Muscle of arm (tissue), 12 donors: ENCODE results near the gene TFAM. TPM values are rescaled to one million over a fixed set of nuclear protein-coding genes. Genes with fewer than 3 reads are reported as not detected.
"Not testable (repeated sequence)": the region's sequence is repeated elsewhere in the genome, so short reads cannot be mapped to it uniquely, and the experiment has no call there.

Source experiments
- DNase-seq: peaks from one replicate; pipeline ENCODE4 v3.0.0-alpha.2; 2013
- polyA plus RNA-seq, 12 donors: library from polyadenylated mRNA; unstranded; fragments of 120-200 nt; gene quantifications; one replicate each; pipeline ENCODE4 v1.2.1, GENCODE V29; 2013; ENCODE audit not compliant: insufficient read length in 12 of 12

Gene TFAM
- polyA plus RNA-seq, 12 donors = 30.0 to 40.9 (median 36.2) TPM; not detected in 1

DNA sequence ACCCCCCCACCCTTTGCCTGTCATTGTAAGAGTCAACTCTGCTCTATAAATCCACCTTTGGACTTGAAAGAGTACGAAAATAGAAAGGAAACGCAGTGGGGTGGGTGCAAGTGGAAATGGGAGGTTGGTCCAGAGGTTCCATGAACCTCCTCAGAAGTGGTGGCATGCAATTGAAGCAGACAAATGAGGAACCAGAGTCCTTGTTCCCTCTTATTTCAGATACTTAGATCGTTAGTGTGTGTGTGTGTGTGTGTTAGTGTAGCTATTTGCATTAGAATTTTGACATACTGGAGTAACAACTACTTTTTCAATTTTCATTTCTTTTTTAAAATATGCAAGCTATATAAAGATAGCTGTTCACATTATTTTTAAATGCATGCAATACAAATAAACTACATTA lies 18.1 kb upstream of the TFAM start:
- DNase-seq = no peak

DNA sequence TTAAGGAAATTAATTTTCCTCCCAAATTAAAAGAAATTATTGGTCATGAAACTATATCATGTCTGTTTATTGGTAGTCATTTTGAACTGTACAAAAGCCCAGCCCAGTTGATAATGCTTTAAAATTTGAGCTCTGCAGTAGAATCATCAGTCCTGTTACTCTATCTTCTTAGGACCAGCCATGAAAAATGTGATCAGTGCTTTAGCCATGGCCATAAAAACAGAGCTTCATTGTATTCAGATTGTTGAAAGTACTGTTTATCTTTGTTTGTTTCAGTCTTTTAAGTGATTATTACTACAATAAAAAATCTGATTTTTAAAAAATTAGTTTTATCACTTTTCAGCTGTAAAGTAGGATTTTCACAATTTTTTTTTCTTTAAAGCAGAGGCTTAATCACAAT lies 13.7 kb upstream of the TFAM start:
- no peak for DNase-seq

DNA sequence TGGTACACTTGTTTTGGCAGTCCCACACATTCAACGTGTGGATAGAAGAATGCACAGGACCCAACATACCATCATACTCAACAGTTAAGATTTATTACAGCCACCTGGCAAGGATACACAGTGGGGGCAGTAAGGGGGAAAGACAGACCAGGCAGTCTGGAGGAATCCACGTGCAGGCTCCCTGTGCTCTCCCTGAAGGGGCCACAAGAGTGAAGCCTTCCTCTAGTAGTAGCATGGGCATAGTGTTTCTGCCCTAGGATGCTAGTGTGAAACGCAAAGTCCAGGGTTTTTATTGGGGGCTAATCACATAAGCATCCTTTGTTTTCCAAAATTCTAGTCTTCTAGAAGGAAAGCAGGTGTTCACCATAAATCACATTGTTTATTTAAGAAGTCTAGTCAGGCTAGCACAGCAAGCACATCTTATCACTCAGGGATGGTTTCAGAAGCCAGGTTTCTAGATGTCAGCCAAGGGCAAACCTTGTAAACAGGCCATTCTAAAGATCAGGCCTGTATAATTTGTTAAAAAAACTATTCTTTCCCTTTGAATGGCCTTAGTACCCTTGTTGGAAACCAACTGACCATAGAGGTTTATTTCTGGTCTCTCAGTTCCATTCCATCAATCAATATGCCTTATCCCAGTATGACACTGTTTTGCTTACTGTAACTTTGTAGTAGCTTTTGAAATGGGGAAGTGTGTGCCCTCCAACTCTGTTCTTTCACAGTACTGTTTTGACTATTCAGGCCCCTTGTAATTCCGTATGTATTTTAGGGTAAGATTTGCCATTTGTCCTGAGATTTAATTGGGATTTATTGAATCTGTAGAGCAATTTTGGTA lies 12.4 kb upstream of the TFAM start:
- DNase-seq = no peak

DNA sequence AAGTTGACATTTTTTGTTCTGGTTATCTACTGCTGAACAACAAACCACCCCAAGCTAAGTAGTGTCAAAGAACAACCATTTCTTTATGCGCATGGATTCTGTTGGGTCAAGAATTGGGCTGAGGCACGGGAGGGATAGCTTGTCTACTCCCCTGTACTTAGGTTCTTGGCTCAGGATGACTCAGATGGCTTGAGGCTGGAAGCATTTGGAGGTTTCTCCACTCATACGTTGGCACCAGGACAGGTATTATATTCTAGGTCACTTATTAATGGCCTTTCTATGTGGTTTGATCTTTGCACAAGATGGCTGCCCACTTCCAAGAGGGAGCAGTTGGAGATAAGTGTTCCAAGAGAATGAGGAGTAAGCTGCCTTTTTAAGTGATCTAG lies 11.8 kb upstream of the TFAM start:
- DNase-seq = no peak

DNA sequence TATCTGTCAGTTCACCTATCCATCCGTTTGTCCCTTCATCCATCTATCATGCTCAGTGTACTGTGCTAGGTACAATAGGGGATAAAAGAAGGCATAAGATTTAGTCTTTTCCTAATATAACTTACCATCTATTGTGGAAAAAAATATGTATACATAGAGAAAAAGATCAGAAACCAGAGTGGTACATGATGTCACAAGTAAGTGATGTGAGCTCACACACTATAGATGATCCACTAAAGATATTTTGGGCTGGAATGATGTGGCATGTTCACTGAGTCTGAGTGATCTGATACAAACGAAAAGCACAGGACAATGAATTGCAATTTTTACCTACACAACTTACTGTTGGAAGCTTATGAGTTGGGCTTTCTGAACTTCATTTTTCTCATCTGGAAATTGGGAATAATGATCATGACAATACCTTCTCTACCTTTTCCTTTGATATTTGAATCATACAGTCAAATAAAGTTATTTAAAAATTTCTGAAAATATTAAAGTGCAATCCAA lies 2.7 kb upstream of the TFAM start:
- no peak for DNase-seq

DNA sequence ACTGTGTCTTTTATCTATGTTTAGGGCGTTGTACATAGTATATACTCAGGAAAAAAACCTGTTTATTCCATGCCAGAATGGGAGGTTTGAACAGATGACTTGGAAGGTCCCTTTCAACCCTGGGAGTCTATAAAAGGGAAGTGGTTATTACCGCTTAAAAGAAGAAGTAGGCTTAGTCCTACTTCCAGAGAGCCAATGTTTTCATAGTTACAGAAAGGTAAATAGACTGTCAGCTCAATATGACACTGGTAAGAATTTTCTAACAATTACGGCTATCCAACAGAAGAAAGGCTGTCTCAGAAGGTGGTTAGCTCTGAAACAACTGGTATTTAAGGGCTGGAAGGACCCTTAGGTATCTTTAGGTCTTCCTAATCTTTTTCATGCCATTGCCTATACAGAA lies 1.1 kb upstream of the TFAM start:
- DNase-seq = peak; percentile 12

DNA sequence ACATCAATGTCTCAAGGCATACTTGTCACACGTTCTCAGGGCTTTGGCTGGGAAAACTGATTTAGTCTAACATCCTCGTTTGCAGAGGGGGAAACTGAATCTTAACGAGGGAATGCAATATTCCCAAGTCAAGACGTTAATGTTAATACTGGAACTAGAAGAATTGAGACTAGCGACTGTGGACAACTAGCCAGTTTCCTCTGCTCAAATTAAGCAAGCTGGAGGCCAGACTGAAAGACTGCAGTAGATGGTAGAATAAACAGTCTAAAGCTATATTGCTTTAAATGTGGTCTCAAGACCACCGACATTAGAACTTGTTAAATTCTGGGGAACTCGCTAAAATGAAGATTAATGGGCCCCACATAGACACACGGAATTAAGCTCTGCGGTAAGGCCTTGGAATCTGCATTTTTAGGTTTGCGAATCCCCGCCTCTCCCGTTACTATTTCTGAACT lies 639 bp upstream of the TFAM start:
- DNase-seq = no peak

DNA sequence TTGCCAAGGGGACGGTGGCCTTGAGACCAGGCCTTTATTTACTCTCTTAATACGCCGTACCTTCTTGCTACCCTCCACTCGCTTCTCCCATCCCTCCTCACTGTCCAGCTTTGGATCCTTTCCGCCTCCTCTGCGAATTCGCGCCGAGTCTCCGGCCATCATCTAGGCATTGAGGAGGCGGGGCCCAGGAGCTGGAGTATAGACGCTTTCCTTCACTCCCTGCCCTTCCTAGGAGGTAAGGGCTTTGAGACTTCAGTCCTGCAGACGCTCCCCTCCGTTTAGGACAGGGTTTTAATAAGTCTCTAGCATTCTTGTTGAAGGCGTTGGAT lies 538 bp downstream of the TFAM start:
- DNase-seq = no peak

DNA sequence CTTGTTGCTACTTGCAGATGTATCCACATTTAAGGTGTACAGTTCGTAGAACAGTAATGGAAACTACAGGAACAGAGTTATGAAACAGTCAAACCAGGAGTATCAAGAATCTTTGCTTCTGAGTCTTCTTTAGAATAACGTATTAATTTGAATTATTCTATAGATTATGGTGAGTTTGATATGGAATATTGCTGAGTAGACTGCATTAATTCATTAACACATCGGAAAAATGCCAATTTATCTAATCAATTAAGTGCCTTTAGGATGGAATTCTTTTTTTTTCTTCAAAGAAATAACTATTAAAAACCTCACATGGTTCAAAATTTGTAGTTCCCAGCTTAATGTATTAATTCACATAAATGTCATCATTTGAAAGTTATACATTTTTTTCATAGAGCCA lies 3.8 kb downstream of the TFAM start:
- no peak for DNase-seq

DNA sequence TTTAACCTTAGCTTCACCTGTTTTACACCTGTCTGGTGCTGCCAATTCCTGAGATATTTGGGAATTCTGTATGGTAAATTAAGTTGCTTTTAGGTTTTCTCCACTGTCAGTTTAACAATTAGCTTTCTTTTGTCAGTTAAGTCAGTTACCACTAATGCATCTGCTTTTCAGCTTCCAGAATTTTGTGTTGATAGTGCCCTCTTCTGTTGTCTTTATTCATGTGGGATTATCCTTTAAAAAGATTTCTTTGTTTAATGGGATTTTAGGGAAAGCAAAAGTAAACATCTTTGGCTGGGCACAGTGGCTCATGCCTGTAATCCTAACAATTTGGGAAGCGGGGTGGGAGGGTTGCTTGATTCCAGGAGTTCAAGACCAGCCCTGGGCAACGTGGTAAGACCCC lies 8.1 kb downstream of the TFAM start:
- no peak for DNase-seq

DNA sequence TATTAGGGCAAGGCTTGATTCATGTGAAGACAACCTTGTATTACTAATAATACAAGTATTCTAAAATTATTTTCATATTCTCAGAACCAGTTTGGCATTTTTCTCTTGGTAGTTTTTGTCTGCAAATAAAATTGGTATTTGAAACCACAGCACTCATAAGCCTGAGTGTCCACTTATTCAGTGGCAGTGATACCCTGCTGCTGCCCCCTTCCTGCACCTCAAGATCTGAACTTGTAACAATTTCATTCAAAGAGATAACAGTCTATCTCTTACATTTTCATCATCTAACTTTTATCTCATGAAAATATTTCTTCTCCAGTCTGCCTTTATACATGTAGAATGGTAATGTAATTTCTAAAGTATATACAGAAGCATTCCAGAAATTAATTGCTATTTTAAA lies 9.3 kb downstream of the TFAM start:
- no peak for DNase-seq

DNA sequence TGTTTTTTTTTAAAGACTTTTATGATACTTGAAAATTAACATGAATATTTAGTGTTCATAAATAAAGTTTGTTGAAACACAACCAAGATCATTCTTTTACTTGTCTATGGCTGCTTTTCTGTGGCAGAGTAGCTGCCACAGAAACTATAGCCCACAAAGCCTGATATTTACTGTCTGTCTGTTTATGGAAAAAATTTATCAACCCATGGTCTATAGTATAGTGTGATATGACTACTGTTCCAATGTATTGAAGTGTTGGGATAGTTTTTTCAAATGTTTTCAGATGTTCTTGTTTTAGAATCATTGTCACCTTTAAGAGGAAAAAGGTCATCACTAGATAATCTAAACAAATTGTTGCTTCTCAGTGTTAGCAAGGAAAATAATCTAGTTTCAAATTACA lies 10.8 kb downstream of the TFAM start:
- DNase-seq = no peak

DNA sequence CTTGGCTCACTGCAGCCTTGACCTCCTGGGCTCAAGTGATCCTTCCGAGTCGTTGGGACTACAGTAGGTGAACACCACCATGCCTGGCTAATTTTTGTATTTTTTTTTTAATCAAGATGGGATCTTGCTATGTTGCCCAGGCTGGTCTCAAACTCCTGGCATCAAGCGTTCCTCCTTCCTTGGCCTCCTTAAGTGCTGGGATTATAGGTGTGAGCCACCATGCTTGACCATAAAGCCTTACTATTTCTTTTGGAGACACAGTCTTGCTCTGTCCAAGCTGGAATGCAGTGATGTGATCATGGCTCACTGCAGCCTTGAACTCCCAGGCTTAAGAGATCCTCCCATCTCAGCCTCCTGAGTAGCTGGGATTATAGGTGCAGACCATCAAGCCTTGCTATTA lies 12.6 kb downstream of the TFAM start:
- no peak for DNase-seq

DNA sequence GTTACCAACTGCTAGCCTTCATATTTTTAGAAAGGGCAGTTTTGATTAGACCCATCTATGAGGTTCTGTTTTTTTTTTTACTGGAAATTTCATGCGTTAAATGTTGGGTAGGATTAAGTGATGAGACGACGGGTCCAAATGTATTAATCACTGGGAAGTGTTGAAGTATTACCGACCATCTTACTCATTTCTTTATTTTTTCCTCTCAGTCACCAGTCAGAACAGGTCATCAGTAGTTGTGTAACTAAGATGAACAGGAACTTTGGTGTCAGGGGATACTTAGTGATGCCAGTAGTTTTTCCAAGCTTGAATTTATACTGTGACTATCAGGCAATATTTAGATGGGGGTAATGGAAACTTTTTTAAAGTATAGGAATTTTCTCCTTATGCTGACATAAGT lies 14.2 kb downstream of the TFAM start:
- no peak for DNase-seq

DNA sequence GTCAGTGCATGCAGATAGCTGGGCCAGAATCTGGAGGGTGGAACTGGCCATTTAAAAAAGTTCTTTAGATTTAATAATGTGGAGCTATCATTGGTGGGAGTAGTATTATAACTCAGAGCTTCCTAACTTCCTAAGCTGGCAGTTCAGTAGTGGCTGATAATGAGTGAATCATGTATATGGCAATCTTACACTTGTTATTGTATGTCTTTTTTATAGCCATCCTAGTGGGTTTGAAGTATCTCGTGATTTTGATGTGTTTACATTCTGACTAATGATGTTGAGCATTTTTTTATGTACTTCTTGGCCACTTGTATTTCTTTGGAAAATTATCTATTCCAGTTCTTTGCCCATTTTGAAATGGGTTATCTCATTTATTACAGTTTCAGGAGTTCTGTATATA lies 15.4 kb downstream of the TFAM start:
- no peak for DNase-seq

DNA sequence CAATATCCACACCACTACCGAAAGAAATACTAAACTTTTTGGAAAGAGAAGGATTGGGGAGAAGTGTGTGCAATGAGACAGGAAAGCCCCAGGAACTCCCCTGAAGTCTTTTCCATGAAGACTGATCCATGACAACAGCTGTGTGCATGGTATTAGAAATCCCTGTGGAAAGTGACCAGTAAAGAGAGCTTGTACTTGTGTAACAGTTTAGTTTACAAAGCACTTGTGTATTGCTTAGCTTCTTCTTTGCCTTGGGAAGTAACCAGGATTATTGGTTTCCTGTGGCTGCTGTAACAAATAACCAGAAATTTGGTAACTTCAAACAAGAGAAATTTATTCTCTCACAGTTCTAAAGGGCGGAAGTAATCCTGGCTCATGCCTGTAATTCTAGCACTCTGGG lies 18.8 kb downstream of the TFAM start:
- no peak for DNase-seq

DNA sequence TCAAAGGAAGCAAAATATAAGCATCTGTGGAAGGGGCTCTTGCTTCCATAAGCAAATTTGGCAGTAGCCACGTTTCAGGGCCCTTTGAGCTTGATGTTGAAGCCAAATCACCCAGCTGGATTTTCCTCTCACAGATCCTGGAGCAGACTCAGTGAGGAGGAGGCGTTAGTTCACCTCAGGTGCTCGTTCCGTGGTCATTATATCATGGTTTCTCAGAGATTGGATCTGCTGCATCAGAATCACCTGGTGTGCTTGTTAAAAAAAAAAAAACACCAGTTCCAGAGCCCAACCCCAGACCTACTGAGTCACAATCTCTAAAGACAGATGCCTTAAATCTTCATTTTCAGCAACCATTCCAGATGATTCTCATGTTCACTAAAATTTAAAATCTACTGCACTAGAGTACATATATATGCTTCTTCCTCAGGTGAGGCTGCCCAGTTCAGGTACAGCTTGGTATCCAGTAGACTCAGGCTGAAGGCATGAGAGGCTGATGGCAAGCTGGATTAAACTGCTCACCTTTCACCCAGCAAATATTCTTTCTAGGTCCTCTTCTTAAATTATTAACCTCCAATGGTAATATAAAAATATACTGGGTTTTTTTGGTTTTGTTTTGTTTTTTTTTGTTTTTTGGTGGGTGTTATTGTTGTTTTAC lies 24.9 kb downstream of the TFAM start:
- no peak for DNase-seq

DNA sequence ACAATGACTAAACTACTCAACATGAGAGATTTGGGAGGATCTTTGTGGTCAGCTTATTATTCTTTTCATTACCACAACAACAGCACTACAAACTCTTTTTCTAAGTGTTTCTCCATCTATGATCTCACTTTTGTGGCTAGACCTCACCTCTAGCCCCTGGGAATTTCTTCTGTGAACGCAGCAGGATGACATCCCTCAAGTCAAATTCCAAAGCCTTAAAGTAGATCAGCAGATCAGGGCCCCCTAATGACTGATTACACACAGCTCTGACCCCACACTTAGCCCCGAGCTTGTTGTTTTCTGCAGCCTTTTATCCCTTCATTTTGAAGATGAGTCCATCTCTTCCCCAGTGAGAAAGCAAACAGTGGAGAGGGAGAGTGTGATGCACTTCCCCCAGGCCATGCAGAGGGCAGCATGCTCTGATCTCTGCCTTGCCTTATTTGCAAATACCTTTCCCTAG lies 27.3 kb downstream of the TFAM start:
- DNase-seq = no peak

DNA sequence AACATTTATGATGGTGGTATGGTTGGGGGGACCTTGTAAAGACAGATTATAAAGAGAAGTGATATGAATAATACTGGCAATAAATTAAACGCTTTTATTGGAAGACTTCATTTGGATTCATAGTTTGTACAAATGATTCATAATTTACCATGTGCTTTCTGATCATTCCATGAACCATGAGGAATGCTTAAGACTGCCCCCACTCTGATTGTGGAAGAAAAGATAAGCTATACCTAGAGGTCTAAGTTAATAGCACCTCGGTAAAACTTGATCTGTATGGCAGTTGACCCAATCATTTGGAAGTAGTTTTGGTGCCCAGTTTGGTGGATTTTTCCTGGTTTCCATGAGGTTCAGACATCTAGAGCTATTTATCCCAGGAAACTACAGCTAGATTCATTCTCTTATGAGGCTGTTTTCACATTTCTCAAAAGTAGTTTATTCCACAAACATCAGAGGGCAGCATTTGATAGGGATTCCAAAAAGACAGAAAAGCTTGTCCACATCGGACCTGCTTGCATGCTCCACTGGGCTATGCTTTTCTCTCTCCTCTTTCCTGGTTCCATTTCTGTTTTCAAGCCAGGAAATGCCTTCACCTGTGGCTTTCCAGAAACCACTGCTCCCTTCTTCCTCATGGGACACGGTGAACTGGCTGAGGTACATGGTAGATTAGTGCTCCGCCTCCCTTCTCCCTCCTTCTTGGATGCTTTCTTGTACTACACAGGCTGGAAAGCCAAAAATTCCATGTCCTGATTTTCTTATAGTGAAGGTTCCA lies 29.2 kb downstream of the TFAM start:
- DNase-seq = peak; percentile 79

DNA sequence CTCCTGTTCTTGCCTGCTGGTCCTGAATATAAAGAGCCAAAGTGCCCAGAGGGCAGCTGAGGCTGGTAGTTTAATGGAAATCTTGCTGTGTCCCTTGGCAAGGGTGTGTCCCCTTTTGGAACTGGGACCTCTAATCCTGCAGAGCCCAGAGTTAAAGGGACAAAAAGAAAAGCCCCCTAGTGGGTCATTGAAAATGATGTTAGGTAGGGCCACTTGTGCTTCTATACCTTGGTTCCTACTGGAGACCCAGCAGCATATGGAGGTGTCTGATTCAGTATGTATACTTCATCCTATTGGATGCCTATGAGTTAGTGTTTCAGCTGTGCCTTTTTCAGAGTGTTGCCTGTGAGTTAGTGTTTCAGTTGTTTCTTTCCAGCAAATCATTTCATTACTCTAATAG lies 30.5 kb downstream of the TFAM start:
- DNase-seq = no peak

DNA sequence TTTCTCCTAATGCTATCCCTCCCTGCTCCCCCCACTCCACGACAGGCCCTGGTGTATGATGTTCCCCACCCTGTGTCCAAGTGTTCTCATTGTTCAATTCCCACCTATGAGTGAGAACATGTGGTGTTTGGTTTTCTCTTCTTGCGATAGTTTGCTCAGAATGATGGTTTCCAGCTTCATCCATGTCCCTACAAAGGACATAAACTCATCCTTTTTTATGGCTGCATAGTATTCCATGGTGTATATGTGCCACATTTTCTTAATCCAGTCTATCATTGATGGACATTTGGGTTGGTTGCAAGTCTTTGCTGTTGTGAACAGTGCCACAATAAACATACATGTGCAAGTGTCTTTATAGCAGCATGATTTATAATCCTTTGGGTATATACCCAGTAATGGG lies 32.7 kb downstream of the TFAM start:
- DNase-seq = not testable (repeated sequence)

DNA sequence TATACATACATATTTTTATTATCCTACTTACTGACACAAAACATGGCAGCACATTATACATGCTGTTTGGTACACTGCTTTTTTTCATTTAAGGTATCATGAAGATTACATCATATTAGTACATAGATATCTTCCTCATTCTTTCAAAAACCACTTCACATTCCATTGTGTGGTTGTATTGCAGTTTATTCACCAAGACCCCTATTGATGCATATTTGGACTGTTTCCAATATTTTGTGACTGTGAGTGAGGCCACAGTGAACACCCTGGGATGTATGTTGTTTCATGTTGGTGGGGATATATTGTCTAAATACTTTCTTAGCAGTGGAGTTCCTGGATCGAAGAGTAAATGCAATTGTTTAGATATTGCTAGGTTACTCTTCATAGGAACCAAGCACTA lies 39.0 kb downstream of the TFAM start:
- no peak for DNase-seq

DNA sequence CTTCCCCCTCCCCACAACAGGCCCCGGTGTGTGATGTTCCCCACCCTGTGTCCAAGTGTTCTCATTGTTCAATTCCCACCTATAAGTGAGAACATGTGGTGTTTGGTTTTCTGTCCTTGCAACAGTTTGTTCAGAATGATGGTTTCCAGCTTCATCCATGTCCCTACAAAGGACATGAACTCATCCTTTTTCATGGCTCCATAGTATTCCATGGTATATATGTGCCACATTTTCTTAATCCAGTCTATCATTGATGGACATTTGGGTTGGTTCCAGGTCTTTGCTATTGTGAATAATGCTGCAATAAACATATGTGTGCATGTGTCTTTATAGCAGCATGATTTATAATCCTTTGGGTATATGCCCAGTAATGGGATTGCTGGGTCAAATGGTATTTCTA lies 43.2 kb downstream of the TFAM start:
- DNase-seq = not testable (repeated sequence)
